Suprapubic skin (tissue), 4 donors: ENCODE results near the gene PDE2A. TPM values are rescaled to one million over a fixed set of nuclear protein-coding genes. Genes with fewer than 3 reads are reported as not detected.

ENCODE experiments used
- DNase-seq, 2 donors: peaks; one replicate each; pipeline ENCODE4 v3.0.0-alpha.2; 2019; ENCODE audit warnings: low spot score in 2 of 2
- H3K27ac ChIP-seq: fragments of 200-600 bp; sonication (generic); one replicate; pipeline ENCODE4 v1.5.1; 2019
- H3K27me3 ChIP-seq: fragments of 200-600 bp; sonication (generic); one replicate; pipeline ENCODE4 v1.5.1; 2019
- H3K36me3 ChIP-seq: fragments of 200-600 bp; sonication (generic); one replicate; pipeline ENCODE4 v1.5.1; 2019
- H3K4me1 ChIP-seq: fragments of 200-600 bp; sonication (generic); one replicate; pipeline ENCODE4 v1.5.1; 2019
- H3K4me3 ChIP-seq: fragments of 200-600 bp; sonication (generic); one replicate; pipeline ENCODE4 v1.5.1; 2019; ENCODE audit warnings: mild to moderate bottlenecking
- H3K9me3 ChIP-seq: fragments of 200-600 bp; sonication (generic); one replicate; pipeline ENCODE4 v1.5.1; 2019
- EP300 ChIP-seq: sonication (generic); formaldehyde crosslinking; IDR thresholded peaks from one replicate; pipeline ENCODE4 v1.6.1; 2017; ENCODE audit warnings: antibody characterized with exemption
- POLR2A ChIP-seq, 2 donors: fragments of 450-650 bp; IDR thresholded peaks; one replicate each; pipeline ENCODE4 v1.6.1; 2017; ENCODE audit warnings: antibody characterized with exemption in 2 of 2, mild to moderate bottlenecking in 2 of 2, moderate library complexity in 2 of 2
- POLR2AphosphoS5 ChIP-seq, 3 donors: sonication (generic); formaldehyde crosslinking; IDR thresholded peaks; one replicate each; pipeline ENCODE4 v1.6.1; 2017; ENCODE audit warnings: antibody characterized with exemption in 3 of 3
- WGBS: methylation state at CpG from one replicate; pipeline ENCODE4 v1.1.5; 2018; 5-methylcytosine and 5-hydroxymethylcytosine counted together
- total RNA-seq, 4 donors: library from RNA; depleted of rRNA; stranded (reverse); fragments of >200 nt; gene quantifications; one replicate each; pipeline ENCODE4 v1.1.0, GENCODE V29; 2016
- TF ChIP-seq, protein P1 (sequence below), 2 donors: fragments of 200-600 bp in 1 of 2; fragments of 450-650 bp in 1 of 2; sonication (generic) in 1 of 2; IDR thresholded peaks; one replicate each; pipeline ENCODE4 v1.5.1; 2016 to 2019; ENCODE audit warnings: antibody characterized with exemption in 2 of 2, mild to moderate bottlenecking in 1 of 2, moderate library complexity in 1 of 2

Gene PDE2A
- total RNA-seq, 4 donors from 2014 or later: 5.4 to 49.9 (median 31.2) TPM

DNA sequence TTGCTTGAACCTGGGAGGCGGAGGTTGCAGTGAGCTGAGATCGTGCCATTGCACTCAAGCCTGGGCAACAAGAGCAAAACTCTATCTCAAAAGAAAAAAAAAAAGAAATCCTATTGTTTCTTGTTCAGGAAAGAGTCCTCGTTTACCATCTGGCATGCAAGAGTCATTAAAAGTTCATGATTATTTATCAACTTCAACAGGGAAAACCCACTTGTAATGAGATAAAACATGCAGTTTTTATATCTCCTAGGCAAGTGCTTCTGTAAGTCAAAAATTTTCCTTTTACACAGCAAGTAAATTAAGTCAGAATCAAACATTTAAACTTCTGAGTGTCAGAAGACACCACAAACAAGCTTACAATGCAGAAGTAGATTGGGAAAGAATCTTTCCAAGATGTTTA lies 145.2 kb downstream of the PDE2A start:
- H3K27ac ChIP-seq: no peak overlapping the region
- no peaks in the 10 kb centered on the region for H3K27me3 ChIP-seq
- WGBS: 63% methylated on average over 3 of the region's 3 CpGs
- H3K4me3 ChIP-seq: no peak overlapping the region
- no peaks in the 10 kb centered on the region for H3K9me3 ChIP-seq
- H3K36me3 ChIP-seq: no peaks in the 10 kb centered on the region
- no peak for TF ChIP-seq POLR2A (IDR thresholded peaks at IDR 0.05)
- no peak for TF ChIP-seq POLR2AphosphoS5 (IDR thresholded peaks at IDR 0.05)
- TF ChIP-seq, protein P1, sequence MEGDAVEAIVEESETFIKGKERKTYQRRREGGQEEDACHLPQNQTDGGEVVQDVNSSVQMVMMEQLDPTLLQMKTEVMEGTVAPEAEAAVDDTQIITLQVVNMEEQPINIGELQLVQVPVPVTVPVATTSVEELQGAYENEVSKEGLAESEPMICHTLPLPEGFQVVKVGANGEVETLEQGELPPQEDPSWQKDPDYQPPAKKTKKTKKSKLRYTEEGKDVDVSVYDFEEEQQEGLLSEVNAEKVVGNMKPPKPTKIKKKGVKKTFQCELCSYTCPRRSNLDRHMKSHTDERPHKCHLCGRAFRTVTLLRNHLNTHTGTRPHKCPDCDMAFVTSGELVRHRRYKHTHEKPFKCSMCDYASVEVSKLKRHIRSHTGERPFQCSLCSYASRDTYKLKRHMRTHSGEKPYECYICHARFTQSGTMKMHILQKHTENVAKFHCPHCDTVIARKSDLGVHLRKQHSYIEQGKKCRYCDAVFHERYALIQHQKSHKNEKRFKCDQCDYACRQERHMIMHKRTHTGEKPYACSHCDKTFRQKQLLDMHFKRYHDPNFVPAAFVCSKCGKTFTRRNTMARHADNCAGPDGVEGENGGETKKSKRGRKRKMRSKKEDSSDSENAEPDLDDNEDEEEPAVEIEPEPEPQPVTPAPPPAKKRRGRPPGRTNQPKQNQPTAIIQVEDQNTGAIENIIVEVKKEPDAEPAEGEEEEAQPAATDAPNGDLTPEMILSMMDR (IDR thresholded peaks at IDR 0.05): no peak
- no peak for TF ChIP-seq EP300
- H3K4me1 ChIP-seq: no peaks in the 10 kb centered on the region
- DNase-seq: no peak

DNA sequence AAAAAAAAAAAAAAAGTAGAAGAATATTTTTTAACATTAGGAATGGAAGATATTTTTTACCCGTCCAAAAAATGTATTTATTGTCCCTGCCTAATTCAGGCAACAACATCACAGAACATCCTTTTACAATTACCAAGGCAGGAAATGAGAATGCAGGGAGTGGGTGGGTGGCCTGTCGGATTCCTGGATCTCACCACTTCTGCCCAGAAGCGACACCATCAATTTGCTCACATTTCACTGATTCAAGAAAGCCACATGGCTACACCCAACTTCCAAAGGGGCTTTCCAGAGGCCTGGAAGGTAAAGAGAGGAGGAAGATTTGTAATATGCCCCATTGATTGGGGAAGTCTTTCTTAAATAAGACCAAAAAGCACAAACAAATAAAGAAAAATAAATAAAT lies 146.1 kb downstream of the PDE2A start:
- no peak overlapping the region for H3K4me3 ChIP-seq
- no peaks in the 10 kb centered on the region for H3K4me1 ChIP-seq
- H3K27me3 ChIP-seq: no peaks in the 10 kb centered on the region
- no peak overlapping the region for H3K27ac ChIP-seq
- no peak for TF ChIP-seq POLR2AphosphoS5 (IDR thresholded peaks at IDR 0.05)
- TF ChIP-seq, protein P1 (IDR thresholded peaks at IDR 0.05): no peak
- no peak for TF ChIP-seq POLR2A (IDR thresholded peaks at IDR 0.05)
- TF ChIP-seq EP300: no peak
- H3K9me3 ChIP-seq: no peaks in the 10 kb centered on the region
- no peaks in the 10 kb centered on the region for H3K36me3 ChIP-seq
- 56% methylated on average over 3 of the region's 3 CpGs for WGBS
- no peak for DNase-seq

Other genes starting within 250 kb of the PDE2A start
- gene CLPB, start 239.9 kb downstream of the PDE2A start, total RNA-seq: 10 to 100 TPM; 14.7 to 23.4 (median 19.3) TPM
- gene ARAP1, start 78.0 kb upstream of the PDE2A start, total RNA-seq: 100 to 1,000 TPM in 1 of 4 donors, 10 to 100 TPM in 3; 53.8 to 126 (median 88.8) TPM
- 10 to 100 TPM; 76.3 to 83.0 (median 79.4) TPM for gene STARD10, start 119.6 kb upstream of the PDE2A start, total RNA-seq
- 100 to 1,000 TPM in 2 of 4 donors, 10 to 100 TPM in 2; 81.9 to 231 (median 111) TPM for gene ATG16L2, start 140.0 kb upstream of the PDE2A start, total RNA-seq